PFSK-1 (cell line): ENCODE data around the gene SUPT6H. TPM values are rescaled to one million over a fixed set of nuclear protein-coding genes. Genes with fewer than 3 reads are reported as not detected.

Source experiments
- FOXP2 ChIP-seq: optimal IDR thresholded peaks from 2 replicates; pipeline ENCODE3; 2011; ENCODE audit warnings: borderline replicate concordance, control low read depth, inconsistent platforms; ENCODE audit not compliant: insufficient read depth; ENCODE audit errors: extremely low read length, extremely low read depth
- POLR2AphosphoS5 ChIP-seq: IDR thresholded peaks from 2 replicates; pipeline ENCODE4 v1.6.1; 2012; ENCODE audit warnings: low read depth, mild to moderate bottlenecking, control low read depth, low read length, moderate library complexity
- REST ChIP-seq, 2 experiments: IDR thresholded peaks; 2 replicates each; pipeline versions ENCODE4 v1.6.1 to v1.8.0; 2011 to 2012; ENCODE audit warnings: low read depth in 2 of 2, low read length in 2 of 2, control low read depth in 1 of 2, inconsistent platforms in 1 of 2, mild to moderate bottlenecking in 1 of 2, moderate library complexity in 1 of 2; ENCODE audit not compliant: insufficient read depth in 1 of 2
- SIN3A ChIP-seq: IDR thresholded peaks from 2 replicates; pipeline ENCODE4 v1.6.1; 2012; ENCODE audit warnings: mild to moderate bottlenecking, low read length, moderate library complexity, borderline replicate concordance; ENCODE audit not compliant: insufficient read depth
- TAF1 ChIP-seq: IDR thresholded peaks from 2 replicates; pipeline ENCODE4 v1.6.1; 2012; ENCODE audit warnings: low read length, control low read depth, borderline replicate concordance; ENCODE audit not compliant: insufficient read depth
- polyA plus RNA-seq: library from polyadenylated mRNA; unstranded; fragments of >200 nt; gene quantifications from one replicate; pipeline ENCODE4 v1.2.1, GENCODE V29; 2012; ENCODE audit warnings: low read depth, missing spikeins; ENCODE audit not compliant: insufficient read length

SUPT6H gene
- polyA plus RNA-seq, result 66.1 TPM

GRCh38 chr17:28661635-28662526 lies at the start of gene SUPT6H, which contains the start of gene SDF2:
TSS of gene SUPT6H (plus strand) at chr17:28662205. CDS start at chr17:28673402, 11,197 bp downstream.
TSS of gene SDF2 (minus strand) at chr17:28661906. CDS start at chr17:28661876, 30 bp downstream.
- no peak for TF ChIP-seq REST (IDR thresholded peaks at IDR 0.05; ENCODE audit: insufficient read depth in 1 of 2, low read depth in 2 of 2, low read length in 2 of 2)
- TF ChIP-seq SIN3A, result peak; percentile 69; the same call in 1 of the 2 replicates
- TF ChIP-seq FOXP2, result peak; percentile 60
- peak; percentile 87 for TF ChIP-seq POLR2AphosphoS5
- peak; percentile 82 for TF ChIP-seq TAF1

- no peak for TF ChIP-seq REST (IDR thresholded peaks at IDR 0.05; ENCODE audit: insufficient read depth in 1 of 2, low read depth in 2 of 2, low read length in 2 of 2)
- TF ChIP-seq TAF1, result no peak
- no peak; the same call in 1 of the 2 replicates for TF ChIP-seq POLR2AphosphoS5
- TF ChIP-seq SIN3A, result no peak
- no peak for TF ChIP-seq FOXP2
Observed at GRCh38 chr17:28612531-28612930, 49.5 kb upstream of the SUPT6H start.

GRCh38 chr17:28612936-28613872 lies 48.8 kb upstream of the SUPT6H start:
- TF ChIP-seq TAF1 (no peak), REST (IDR thresholded peaks at IDR 0.05; ENCODE audit: insufficient read depth in 1 of 2, low read depth in 2 of 2, low read length in 2 of 2) (no peak), SIN3A (no peak), FOXP2 (no peak), POLR2AphosphoS5 (no peak)

GRCh38 chr17:28613931-28614381 lies 48.0 kb upstream of the SUPT6H start, which contains the start of gene RSKR:
TSS of gene RSKR (minus strand) at chr17:28614185. CDS start at chr17:28614161, 24 bp downstream.
- TF ChIP-seq TAF1 (no peak), POLR2AphosphoS5 (no peak; the same call in 1 of the 2 replicates), FOXP2 (no peak), REST (IDR thresholded peaks at IDR 0.05; ENCODE audit: insufficient read depth in 1 of 2, low read depth in 2 of 2, low read length in 2 of 2) (no peak), SIN3A (no peak)
